ENCODE measurements around the gene HRG.

DNA sequence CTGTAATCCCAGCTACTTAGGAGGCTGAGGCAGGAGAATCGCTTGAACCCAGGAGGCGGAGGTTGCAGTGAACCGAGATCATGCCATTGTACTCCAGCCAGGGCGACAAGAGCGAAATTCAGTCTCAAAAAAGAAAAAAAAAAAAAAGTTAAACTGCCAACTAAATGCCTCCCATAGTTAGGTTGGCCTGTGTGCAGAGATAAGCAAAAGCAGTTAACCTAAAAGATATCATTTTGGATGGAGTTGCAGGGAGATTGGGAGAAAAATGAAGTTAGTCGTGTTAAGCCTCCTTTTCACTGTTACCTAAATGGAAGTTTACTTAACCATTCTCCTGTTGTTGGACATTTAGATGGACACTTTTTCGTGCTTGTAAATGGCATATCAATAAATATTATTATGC lies 37.1 kb upstream of the HRG start:
- TF ChIP-seq, protein P1, sequence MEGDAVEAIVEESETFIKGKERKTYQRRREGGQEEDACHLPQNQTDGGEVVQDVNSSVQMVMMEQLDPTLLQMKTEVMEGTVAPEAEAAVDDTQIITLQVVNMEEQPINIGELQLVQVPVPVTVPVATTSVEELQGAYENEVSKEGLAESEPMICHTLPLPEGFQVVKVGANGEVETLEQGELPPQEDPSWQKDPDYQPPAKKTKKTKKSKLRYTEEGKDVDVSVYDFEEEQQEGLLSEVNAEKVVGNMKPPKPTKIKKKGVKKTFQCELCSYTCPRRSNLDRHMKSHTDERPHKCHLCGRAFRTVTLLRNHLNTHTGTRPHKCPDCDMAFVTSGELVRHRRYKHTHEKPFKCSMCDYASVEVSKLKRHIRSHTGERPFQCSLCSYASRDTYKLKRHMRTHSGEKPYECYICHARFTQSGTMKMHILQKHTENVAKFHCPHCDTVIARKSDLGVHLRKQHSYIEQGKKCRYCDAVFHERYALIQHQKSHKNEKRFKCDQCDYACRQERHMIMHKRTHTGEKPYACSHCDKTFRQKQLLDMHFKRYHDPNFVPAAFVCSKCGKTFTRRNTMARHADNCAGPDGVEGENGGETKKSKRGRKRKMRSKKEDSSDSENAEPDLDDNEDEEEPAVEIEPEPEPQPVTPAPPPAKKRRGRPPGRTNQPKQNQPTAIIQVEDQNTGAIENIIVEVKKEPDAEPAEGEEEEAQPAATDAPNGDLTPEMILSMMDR (IDR thresholded peaks at IDR 0.05; ENCODE audit: poor library complexity, severe bottlenecking), result no peak
- TF ChIP-seq RAD21 (conservative IDR thresholded peaks at IDR 0.05) (no peak), EZH2 (IDR thresholded peaks at IDR 0.05; ENCODE audit: borderline replicate concordance, insufficient read depth, low read length, poor library complexity, severe bottlenecking) (no peak), EP300 (conservative IDR thresholded peaks at IDR 0.05; ENCODE audit: poor library complexity, severe bottlenecking) (no peak), POLR2AphosphoS5 (IDR thresholded peaks at IDR 0.05) (no peak), SMC3 (conservative IDR thresholded peaks at IDR 0.05; ENCODE audit: poor library complexity) (no peak), TAF1 (IDR thresholded peaks at IDR 0.05; ENCODE audit: low read depth) (no peak), MXI1 (conservative IDR thresholded peaks at IDR 0.05; ENCODE audit: poor library complexity, severe bottlenecking) (no peak)
- TF ChIP-seq, protein P2, sequence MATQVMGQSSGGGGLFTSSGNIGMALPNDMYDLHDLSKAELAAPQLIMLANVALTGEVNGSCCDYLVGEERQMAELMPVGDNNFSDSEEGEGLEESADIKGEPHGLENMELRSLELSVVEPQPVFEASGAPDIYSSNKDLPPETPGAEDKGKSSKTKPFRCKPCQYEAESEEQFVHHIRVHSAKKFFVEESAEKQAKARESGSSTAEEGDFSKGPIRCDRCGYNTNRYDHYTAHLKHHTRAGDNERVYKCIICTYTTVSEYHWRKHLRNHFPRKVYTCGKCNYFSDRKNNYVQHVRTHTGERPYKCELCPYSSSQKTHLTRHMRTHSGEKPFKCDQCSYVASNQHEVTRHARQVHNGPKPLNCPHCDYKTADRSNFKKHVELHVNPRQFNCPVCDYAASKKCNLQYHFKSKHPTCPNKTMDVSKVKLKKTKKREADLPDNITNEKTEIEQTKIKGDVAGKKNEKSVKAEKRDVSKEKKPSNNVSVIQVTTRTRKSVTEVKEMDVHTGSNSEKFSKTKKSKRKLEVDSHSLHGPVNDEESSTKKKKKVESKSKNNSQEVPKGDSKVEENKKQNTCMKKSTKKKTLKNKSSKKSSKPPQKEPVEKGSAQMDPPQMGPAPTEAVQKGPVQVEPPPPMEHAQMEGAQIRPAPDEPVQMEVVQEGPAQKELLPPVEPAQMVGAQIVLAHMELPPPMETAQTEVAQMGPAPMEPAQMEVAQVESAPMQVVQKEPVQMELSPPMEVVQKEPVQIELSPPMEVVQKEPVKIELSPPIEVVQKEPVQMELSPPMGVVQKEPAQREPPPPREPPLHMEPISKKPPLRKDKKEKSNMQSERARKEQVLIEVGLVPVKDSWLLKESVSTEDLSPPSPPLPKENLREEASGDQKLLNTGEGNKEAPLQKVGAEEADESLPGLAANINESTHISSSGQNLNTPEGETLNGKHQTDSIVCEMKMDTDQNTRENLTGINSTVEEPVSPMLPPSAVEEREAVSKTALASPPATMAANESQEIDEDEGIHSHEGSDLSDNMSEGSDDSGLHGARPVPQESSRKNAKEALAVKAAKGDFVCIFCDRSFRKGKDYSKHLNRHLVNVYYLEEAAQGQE (IDR thresholded peaks at IDR 0.05; ENCODE audit: borderline replicate concordance), result no peak
